Panc1 (cell line): ENCODE results near the gene SYT12.

Experiments
- CTCF ChIP-seq: fragments of 450-650 bp; IDR thresholded peaks from 2 replicates; pipeline ENCODE4 v1.5.1; 2017; ENCODE audit warnings: mild to moderate bottlenecking
- POLR2AphosphoS5 ChIP-seq: IDR thresholded peaks from 2 replicates; pipeline ENCODE4 v1.6.1; 2012; ENCODE audit warnings: mild to moderate bottlenecking, low read depth, low read length, moderate library complexity
- REST ChIP-seq, 2 experiments: IDR thresholded peaks; 2 replicates each; pipeline ENCODE4 v1.6.1; 2011 to 2012; ENCODE audit warnings: low read depth in 2 of 2, control low read depth in 1 of 2, low read length in 1 of 2, mild to moderate bottlenecking in 1 of 2, moderate library complexity in 1 of 2; ENCODE audit not compliant: insufficient read depth in 1 of 2
- SIN3A ChIP-seq: IDR thresholded peaks from 2 replicates; pipeline ENCODE4 v1.6.1; 2012; ENCODE audit warnings: low read depth, mild to moderate bottlenecking, low read length, moderate library complexity, borderline replicate concordance; ENCODE audit not compliant: insufficient read depth
- TCF7L2 ChIP-seq: IDR thresholded peaks from 2 replicates; pipeline ENCODE4 v1.6.1; 2011; ENCODE audit warnings: mild to moderate bottlenecking, low read depth, low read length, inconsistent platforms

GRCh38 chr11:67085617-67086016 lies 62.7 kb downstream of the SYT12 start:
- TF ChIP-seq CTCF (no peak), POLR2AphosphoS5 (no peak), REST (IDR thresholded peaks at IDR 0.05; ENCODE audit: insufficient read depth in 1 of 2, low read depth in 2 of 2, low read length in 1 of 2) (no peak), SIN3A (no peak), TCF7L2 (no peak)
